AG04450 (cell line): ENCODE measurements around the gene MIPOL1. TPM values are rescaled to one million over a fixed set of nuclear protein-coding genes. Genes with fewer than 3 reads are reported as not detected.

Experiments
- CTCF ChIA-PET: fragments of 300-600, 350-600 bp; formaldehyde crosslinking; extraction: SDS; loops from one replicate; lab custom pipeline; 2022; ENCODE audit warnings: antibody characterized with exemption, inconsistent platforms; lab: Charles Lee
- POLR2A ChIA-PET: fragments of 350-600 bp; formaldehyde crosslinking; extraction: SDS; loops from one replicate; lab custom pipeline; 2021; ENCODE audit warnings: antibody characterized with exemption, inconsistent platforms; lab: Yijun Ruan, JAX
- DNase-seq: peaks from one replicate; pipeline ENCODE4 v3.0.0-alpha.2; 2011; ENCODE audit warnings: low read depth, low spot score
- H3K27ac ChIP-seq: one replicate; pipeline ENCODE4 v1.5.1; 2012; ENCODE audit warnings: low read depth, low read length, control low read depth
- H3K27me3 ChIP-seq: one replicate; pipeline ENCODE4 v1.6.0; 2012; ENCODE audit warnings: low read length; ENCODE audit not compliant: control insufficient read depth, insufficient read depth
- H3K4me3 ChIP-seq: 2 replicates; pipeline ENCODE4 v1.5.1; 2011; ENCODE audit warnings: mild to moderate bottlenecking, low read depth, low read length, control low read depth
- H3K9me3 ChIP-seq: 2 replicates; pipeline ENCODE4 v1.5.1; 2012; ENCODE audit warnings: low read length; ENCODE audit not compliant: control insufficient read depth, insufficient read depth
- CTCF ChIP-seq: IDR thresholded peaks from 2 replicates; pipeline ENCODE4 v1.5.1; 2011; ENCODE audit warnings: low read depth, low read length, control low read depth, inconsistent platforms
- polyA plus RNA-seq: library from polyadenylated mRNA; depleted of rRNA; stranded (reverse); fragments of >200 nt; gene quantifications from 2 replicates; pipeline ENCODE4 v1.2.3, GENCODE V29; 2011

The MIPOL1 gene
- polyA plus RNA-seq, 1 experiment = 7.0 TPM

DNA sequence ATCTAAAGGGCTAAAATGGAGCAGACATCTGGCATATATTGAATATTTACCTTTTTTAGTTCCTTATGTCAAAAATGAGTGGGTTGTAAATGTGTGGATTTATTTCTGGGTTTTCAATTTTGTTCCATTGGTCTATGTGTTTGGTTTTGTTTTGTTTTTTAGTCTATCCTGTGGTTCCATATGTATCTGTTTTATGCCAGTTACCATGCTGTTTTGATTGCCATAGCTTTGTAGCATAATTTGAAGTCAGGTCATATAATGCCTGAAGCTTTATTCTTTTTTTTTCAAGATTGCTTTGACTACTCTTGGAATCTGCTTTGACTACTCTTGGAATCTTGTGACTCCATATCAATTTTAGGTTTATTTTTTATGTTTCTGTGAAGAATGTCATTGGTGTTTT lies 133.2 kb downstream of the MIPOL1 start:
- DNase-seq = no peak
- no peak for TF ChIP-seq CTCF
- ChIA-PET POLR2A (no interaction called here), CTCF (no interaction called here)
- no peaks in the 10 kb centered on the region for H3K27me3 ChIP-seq
- H3K27ac ChIP-seq = no peak overlapping the region
- no peak overlapping the region for H3K4me3 ChIP-seq
- no peaks in the 10 kb centered on the region for H3K9me3 ChIP-seq

DNA sequence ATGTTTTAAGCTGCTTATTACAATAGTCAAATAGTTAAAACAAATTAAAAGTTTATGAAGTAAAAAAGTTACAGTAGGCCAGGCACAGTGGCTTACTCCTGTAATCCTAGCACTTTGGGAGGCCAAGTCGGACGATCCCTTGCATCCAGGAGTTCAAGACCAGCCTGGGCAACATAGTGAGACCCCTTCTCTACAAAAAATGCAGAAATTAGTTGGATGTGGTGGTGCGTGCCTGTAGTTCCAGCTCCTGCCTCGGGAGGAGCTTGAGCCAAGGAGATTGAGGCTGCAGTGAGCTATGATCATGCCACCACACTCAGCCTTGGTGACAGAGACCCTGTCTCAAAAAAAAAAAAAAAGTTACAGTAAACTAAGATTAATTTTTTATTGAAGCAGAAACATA lies 142.6 kb downstream of the MIPOL1 start:
- DNase-seq = no peak
- Histone ChIP-seq H3K27me3 (no peaks in the 10 kb centered on the region), H3K9me3 (no peaks in the 10 kb centered on the region), H3K27ac (no peak overlapping the region), H3K4me3 (no peak overlapping the region)
- CTCF ChIA-PET = interaction anchor here (1.1 kb wide), 1 partner anchor 30 kb away, joined by 4 read pairs; no protein-coding TSS in a partner anchor
- TF ChIP-seq CTCF = peak; percentile 15; the same call in 1 of the 2 replicates
- POLR2A ChIA-PET = no interaction called here

GRCh38 chr14:37343307-37344094 lies 145.8 kb downstream of the MIPOL1 start:
- ChIA-PET CTCF (no interaction called here), POLR2A (no interaction called here)
- no peak overlapping the region for H3K27ac ChIP-seq
- peak; percentile 11 for DNase-seq
- H3K27me3 ChIP-seq = no peaks in the 10 kb centered on the region
- no peak for TF ChIP-seq CTCF
- H3K4me3 ChIP-seq = no peak overlapping the region
- no peaks in the 10 kb centered on the region for H3K9me3 ChIP-seq

DNA sequence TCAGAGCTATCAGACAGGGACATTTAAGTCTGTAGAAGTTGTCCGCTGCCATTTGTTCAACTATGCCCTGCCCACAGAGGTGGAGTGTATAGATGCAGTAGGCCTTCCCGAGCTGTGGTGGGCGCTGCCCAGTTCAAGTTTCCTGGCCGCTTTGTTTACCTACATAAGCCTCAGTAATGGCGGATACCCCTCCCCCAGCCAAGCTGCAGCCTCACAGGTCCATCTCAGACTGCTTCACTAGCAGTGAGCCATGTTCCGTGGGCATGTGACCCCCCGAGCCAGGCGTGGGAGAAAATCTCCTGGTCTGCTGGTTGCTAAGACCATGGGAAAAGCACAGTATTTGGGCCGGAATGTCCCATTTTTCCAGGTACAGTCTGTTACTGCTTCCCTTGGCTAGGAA lies 165.9 kb downstream of the MIPOL1 start:
- no peak for DNase-seq
- no peak for TF ChIP-seq CTCF
- POLR2A ChIA-PET = no interaction called here
- CTCF ChIA-PET = no interaction called here
- no peak overlapping the region for H3K27ac ChIP-seq
- no peaks in the 10 kb centered on the region for H3K27me3 ChIP-seq
- H3K4me3 ChIP-seq = no peak overlapping the region
- H3K9me3 ChIP-seq = peaks cover 4% of the 10 kb centered on the region; the same call in 1 of the 2 replicates

DNA sequence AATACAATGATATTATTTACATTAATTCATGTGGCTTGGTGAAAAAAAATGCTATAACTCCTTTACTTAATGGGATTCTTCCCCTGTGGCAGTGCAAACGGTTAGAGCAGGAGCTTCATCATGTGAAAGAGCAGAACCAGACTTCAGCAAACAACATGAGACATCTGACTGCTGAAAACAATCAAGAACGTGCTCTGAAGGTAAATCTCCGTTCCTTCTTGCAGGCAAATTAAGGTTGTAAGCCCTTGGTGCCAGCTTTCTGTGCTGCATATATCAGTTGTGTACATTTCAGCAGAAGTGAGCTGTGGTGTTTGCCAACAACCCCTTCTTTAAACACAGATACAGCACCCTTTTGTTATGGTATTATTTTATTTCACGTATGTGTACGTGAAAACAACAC lies 171.7 kb downstream of the MIPOL1 start:
- H3K27ac ChIP-seq = no peak overlapping the region
- no peaks in the 10 kb centered on the region for H3K27me3 ChIP-seq
- H3K4me3 ChIP-seq = no peak overlapping the region
- POLR2A ChIA-PET = no interaction called here
- DNase-seq = no peak
- no peaks in the 10 kb centered on the region for H3K9me3 ChIP-seq
- no peak for TF ChIP-seq CTCF
- CTCF ChIA-PET = no interaction called here
